ENCODE measurements around the gene CLIC5.

Gene CLIC5

DNA sequence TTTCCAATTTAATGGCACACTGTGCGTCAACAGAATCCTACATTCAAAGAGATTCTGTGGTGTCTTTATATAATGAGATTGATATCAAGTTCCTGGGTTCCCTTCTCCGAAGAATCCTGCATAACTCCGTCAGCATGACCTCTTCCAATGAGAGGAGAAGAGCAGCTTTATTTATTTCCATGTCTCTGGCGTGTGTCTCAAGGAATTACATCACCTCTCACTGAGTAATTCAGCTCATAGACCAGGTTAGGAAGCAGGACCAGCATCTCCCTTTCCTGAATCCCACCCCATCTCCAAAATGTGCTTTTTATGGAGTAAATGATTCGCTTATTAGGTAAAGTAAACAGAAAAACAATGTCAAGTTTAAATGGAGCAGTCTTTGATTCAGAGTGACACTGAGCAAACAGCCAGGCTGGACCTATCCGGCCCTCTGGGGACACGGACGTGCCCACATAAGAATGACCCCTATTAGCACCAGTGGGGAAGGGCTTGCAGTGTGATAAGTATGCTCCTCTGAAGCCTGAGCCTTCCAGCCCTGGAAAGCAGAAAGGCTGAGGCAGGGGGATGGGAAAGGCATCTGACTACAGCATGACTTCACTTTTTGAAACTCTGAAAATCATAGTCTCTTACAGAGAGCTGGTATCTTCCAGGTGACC, 165.2 kb downstream of the CLIC5 start:
- DNase-seq (ENCODE audit: low read depth in 3 of 3, low spot score in 1 of 3), result no peak

DNA sequence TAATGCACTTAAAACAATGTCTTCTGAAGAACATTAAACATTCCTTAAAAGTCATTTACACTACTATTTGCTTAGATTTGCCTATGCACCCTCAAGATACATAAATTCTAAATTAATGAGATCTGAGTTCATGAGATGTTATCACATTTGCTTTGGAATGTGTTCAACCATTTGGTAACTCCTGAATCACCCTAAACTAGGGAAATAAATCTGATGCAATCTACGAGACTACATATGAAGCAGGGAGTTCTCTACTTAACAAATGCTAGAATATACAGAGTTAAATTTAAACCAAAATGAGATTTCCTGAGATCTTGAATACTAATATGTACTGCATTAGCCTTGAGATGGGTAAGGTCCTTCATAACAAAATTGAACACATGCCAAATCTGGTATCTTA, 170.1 kb downstream of the CLIC5 start:
- no peak for DNase-seq (ENCODE audit: low read depth in 3 of 3, low spot score in 1 of 3)

DNA sequence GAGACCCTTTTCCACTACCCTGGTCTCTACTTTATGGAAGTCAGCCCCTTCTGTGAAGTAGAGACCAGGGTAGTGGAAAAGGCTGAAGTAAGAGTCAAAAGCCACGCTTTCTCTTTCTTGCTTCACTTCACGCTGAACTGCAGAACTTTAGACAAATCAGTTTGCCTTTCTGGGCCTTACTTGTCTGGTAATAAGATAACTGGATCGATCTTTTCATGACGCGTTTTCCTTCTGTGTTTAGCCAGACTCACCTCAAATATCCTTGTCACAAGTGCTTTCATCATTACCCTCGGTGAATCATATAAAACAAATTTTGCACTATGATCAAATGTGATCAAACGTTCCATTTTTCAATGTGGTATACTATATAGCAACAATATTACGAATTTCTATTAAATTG, 170.7 kb downstream of the CLIC5 start:
- DNase-seq (ENCODE audit: low read depth in 3 of 3, low spot score in 1 of 3), result no peak

- no peak for DNase-seq (ENCODE audit: low read depth in 3 of 3, low spot score in 1 of 3)
These were observed 171.7 kb downstream of the CLIC5 start for GRCh38 chr6:45843848-45844521.

DNA sequence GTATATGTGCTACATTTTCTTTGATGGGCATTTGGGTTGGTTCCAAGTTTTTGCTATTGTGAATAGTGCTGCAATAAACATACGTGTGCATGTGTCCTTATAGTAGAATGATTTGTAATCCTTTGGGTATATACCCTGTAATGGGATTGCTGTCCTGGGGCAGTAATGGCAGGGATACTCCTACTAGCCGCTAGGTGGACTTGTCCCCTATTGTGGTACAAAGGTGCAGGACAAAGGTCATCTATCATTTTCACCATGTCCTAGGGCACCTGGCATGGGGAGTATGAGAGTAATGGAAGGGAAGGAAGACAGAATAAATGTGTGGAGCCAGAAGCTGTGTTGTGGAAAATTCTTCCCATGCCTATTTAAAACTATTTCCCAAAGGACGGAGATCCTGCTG, 174.6 kb downstream of the CLIC5 start:
- no peak for DNase-seq (ENCODE audit: low read depth in 3 of 3, low spot score in 1 of 3)

DNA sequence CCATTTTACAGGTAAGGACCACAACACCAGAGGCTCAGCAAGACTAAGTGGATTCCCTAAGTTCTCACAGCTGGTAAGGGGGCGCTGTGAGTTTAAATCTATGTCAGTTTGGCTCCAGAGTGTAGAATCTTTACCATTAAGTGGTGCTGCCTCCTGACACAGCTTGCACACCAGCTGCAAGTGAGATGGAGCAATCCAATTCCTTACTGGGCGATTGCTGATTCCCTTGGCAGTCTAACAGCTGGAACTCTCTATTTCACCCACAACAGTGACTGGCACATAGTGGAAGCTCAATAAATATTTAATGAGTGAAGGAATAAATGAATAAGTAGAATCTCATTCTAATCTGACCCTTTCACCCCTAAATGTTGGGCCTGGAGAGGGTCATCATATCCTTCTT, 176.7 kb downstream of the CLIC5 start:
- DNase-seq (ENCODE audit: low read depth in 3 of 3, low spot score in 1 of 3), result no peak

DNA sequence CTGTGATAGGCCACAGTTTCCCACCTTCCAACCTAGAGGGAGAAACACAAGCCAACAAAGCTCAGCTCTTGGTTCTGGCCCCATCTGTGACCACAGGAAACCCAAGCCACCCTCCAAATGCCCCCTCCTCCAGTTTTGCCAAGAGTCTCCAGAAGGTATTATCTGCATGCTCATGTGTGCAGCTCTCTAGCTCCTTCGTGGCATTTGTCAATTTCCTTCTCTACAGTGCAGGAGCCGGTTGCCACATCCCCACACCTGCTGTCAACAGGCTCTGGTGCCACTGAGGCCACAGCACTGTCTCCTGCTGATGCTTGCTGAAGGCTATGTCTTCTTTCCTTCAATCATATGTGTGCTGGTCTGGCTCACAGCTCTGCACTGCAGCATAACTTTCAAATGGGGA, 177.2 kb downstream of the CLIC5 start:
- DNase-seq (ENCODE audit: low read depth in 3 of 3, low spot score in 1 of 3), result no peak

DNA sequence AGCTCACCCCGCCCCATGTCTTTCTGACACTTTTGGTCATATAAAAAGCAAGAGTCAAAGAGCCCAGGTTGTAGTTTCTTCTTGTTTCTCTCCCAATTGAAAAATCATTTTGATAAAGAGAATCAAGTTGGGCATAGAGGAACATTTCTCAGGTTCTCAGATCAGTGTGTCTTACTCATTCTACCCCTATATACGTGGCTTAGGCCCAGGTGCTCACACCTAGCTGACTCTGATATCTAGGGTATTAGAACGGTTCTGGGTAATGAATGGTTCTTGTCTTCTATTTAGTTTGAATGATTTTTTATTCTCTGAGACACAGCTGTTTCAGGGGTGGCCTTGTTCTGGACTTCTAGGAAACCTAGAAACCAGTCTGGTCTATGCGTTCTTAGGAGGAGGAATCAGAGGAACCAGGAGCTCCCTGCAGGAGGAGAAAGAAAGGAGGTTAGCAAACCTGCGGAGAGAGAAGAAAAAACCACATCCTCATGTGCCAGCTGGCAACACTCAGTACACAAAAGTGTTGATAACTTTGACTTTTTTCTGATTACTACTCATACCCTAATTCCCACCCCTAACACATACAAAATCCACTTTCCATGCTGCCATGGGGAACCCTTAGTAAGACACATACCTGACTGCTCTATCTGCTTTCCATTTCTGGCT, 178.0 kb downstream of the CLIC5 start:
- DNase-seq (ENCODE audit: low read depth in 3 of 3, low spot score in 1 of 3), result no peak

GRCh38 chr6:45836984-45837383, 178.7 kb downstream of the CLIC5 start:
- no peak for DNase-seq (ENCODE audit: low read depth in 3 of 3, low spot score in 1 of 3)

- no peak for DNase-seq (ENCODE audit: low read depth in 3 of 3, low spot score in 1 of 3)
These were observed 179.2 kb downstream of the CLIC5 start for GRCh38 chr6:45836438-45836824.

DNA sequence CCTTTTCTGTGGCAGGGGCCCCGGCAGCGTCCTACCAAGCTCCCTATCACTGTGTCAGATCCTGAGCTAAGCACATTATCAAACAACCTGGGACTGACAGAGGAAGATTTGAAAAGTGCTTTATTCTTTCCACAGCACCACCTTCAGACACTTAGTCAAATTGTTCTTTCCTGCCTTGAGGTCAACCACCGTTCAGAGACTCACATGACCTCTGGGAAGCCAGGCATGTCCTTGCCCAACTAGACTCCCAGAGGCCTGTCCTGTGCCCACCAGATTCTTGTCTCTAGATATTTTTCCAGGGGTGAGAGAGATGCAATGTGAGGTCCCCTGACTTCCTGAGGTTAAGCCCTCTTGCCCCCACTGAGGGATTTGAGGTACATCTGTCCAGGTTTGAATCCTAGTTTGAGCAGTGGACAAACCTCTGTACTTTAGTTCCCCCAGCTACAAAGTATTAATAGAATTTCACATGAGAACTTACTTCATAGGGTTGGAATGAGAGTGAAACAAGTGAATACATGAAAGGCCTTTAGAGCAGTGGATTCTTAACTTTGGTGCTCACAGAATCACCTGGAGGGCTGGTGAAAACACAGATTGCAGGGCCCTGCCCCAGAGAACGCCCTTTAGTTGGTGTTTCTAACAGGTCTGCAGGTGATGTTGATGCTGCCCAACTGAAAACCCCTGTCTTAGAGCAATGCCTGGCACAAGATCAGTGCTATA, 179.8 kb downstream of the CLIC5 start:
- DNase-seq (ENCODE audit: low read depth in 3 of 3, low spot score in 1 of 3), result no peak

DNA sequence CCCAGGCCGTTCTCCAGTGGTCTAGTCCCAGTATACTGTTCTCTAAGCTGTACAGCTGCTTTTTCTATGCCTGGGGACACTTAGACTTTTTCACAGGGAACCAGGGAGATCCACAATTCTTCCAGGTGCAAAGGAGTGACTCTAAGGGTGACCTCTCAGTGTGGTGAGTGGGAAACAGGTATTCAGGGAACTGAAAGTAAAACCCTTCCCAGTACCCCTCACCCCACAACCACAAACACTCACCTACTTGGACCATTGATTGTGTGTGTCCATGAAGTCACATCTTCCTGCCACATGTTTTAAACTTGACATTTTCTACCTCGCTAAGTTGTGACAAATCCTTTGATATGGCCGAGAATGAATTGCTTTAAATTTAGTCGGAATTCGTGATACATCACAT, 183.6 kb downstream of the CLIC5 start:
- no peak for DNase-seq (ENCODE audit: low read depth in 3 of 3, low spot score in 1 of 3)

Data from stimulated activated CD4-positive, alpha-beta T cell treated with anti-CD3 and anti-CD28 coated beads, TNF-alpha, amount 100 ng/mL, for 1 hour (primary cell).